Measurements from ENCODE around the gene CEACAM19.

The CEACAM19 gene

GRCh38 chr19:44701228-44701627 lies 29.9 kb downstream of the CEACAM19 start:
- no peak for TF ChIP-seq CTCF (IDR thresholded peaks at IDR 0.05; ENCODE audit: borderline replicate concordance, control extremely low read depth, extremely low read depth, insufficient read depth, missing control alignments)
- in situ Hi-C loops (cut with MboI; ENCODE audit: low sequenced_read_pairs, unreplicated experiment) = no loop called here
- no peak for DNase-seq (ENCODE audit: low spot score)

- in situ Hi-C loops (cut with MboI; ENCODE audit: low sequenced_read_pairs, unreplicated experiment) = no loop called here
- no peak for TF ChIP-seq CTCF (IDR thresholded peaks at IDR 0.05; ENCODE audit: borderline replicate concordance, control extremely low read depth, extremely low read depth, insufficient read depth, missing control alignments)
- no peak for DNase-seq (ENCODE audit: low spot score)
Measured at GRCh38 chr19:44702551-44703176, 31.4 kb downstream of the CEACAM19 start.

GRCh38 chr19:44703336-44704078 lies 32.2 kb downstream of the CEACAM19 start:
- no peak for TF ChIP-seq CTCF (IDR thresholded peaks at IDR 0.05; ENCODE audit: borderline replicate concordance, control extremely low read depth, extremely low read depth, insufficient read depth, missing control alignments)
- in situ Hi-C loops (cut with MboI; ENCODE audit: low sequenced_read_pairs, unreplicated experiment) = no loop called here
- DNase-seq (ENCODE audit: low spot score) = no peak

GRCh38 chr19:44704982-44705381 lies 33.7 kb downstream of the CEACAM19 start:
- in situ Hi-C loops (cut with MboI; ENCODE audit: low sequenced_read_pairs, unreplicated experiment) = no loop called here
- DNase-seq (ENCODE audit: low spot score) = no peak
- no peak for TF ChIP-seq CTCF (IDR thresholded peaks at IDR 0.05; ENCODE audit: borderline replicate concordance, control extremely low read depth, extremely low read depth, insufficient read depth, missing control alignments)

- DNase-seq (ENCODE audit: low spot score) = no peak
- no peak for TF ChIP-seq CTCF (IDR thresholded peaks at IDR 0.05; ENCODE audit: borderline replicate concordance, control extremely low read depth, extremely low read depth, insufficient read depth, missing control alignments)
- in situ Hi-C loops (cut with MboI; ENCODE audit: low sequenced_read_pairs, unreplicated experiment) = no loop called here
Measured at GRCh38 chr19:44705502-44706010, 34.3 kb downstream of the CEACAM19 start.

- no peak for TF ChIP-seq CTCF (IDR thresholded peaks at IDR 0.05; ENCODE audit: borderline replicate concordance, control extremely low read depth, extremely low read depth, insufficient read depth, missing control alignments)
- in situ Hi-C loops (cut with MboI; ENCODE audit: low sequenced_read_pairs, unreplicated experiment) = no loop called here
- no peak for DNase-seq (ENCODE audit: low spot score)
Measured at GRCh38 chr19:44706506-44707236, 35.4 kb downstream of the CEACAM19 start.
